SK-N-SH treated with all-trans-retinoic acid at 6 μM for 48 hours (cell line): ENCODE results near the gene PTTG1.

ENCODE experiments used
- ARNTL ChIP-seq: fragments of 450-650 bp; formaldehyde crosslinking; IDR thresholded peaks from 2 replicates; pipeline ENCODE4 v1.5.0; 2020; ENCODE audit warnings: low read depth, mild to moderate bottlenecking, moderate library complexity, borderline replicate concordance
- ESRRG ChIP-seq: fragments of 250-450 bp; sonication (Bioruptor Pico); IDR thresholded peaks from 2 replicates; pipeline ENCODE4 v1.6.1; 2021; ENCODE audit warnings: mild to moderate bottlenecking
- RARB ChIP-seq: fragments of 250-450 bp; sonication (Bioruptor Pico); IDR thresholded peaks from 2 replicates; pipeline ENCODE4 v1.8.0; 2021; ENCODE audit warnings: mild to moderate bottlenecking, moderate library complexity
- TCF4 ChIP-seq: fragments of 250-450 bp; sonication (Bioruptor Pico); IDR thresholded peaks from 2 replicates; pipeline ENCODE4 v1.8.0; 2021; ENCODE audit warnings: mild to moderate bottlenecking, moderate library complexity, borderline replicate concordance
- ZFP3 ChIP-seq: fragments of 250-450 bp; sonication (Bioruptor Pico); IDR thresholded peaks from 2 replicates; pipeline ENCODE4 v1.5.0; 2020; ENCODE audit warnings: mild to moderate bottlenecking, moderate library complexity
- ZNF70 ChIP-seq: fragments of 450-650 bp; formaldehyde crosslinking; IDR thresholded peaks from 2 replicates; pipeline ENCODE4 v1.5.0; 2020; ENCODE audit warnings: mild to moderate bottlenecking, moderate library complexity
- ZNF8 ChIP-seq: fragments of 450-650 bp; formaldehyde crosslinking; IDR thresholded peaks from 2 replicates; pipeline ENCODE4 v1.5.0; 2020; ENCODE audit warnings: mild to moderate bottlenecking, moderate library complexity
- TF ChIP-seq, protein P1 (sequence below): fragments of 250-450 bp; sonication (Bioruptor Pico); IDR thresholded peaks from 2 replicates; pipeline ENCODE4 v1.5.1; 2021; ENCODE audit warnings: mild to moderate bottlenecking, moderate library complexity
- TF ChIP-seq, protein P2 (sequence below): fragments of 250-450 bp; sonication (Bioruptor Pico); IDR thresholded peaks from 2 replicates; pipeline ENCODE4 v1.8.0; 2020; ENCODE audit warnings: mild to moderate bottlenecking, moderate library complexity, borderline replicate concordance
- TF ChIP-seq, protein P3 (sequence below): fragments of 250-450 bp; sonication (Bioruptor Pico); IDR thresholded peaks from 2 replicates; pipeline ENCODE4 v1.5.0; 2020; ENCODE audit warnings: mild to moderate bottlenecking, moderate library complexity
- TF ChIP-seq, protein P4 (sequence below): fragments of 250-450 bp; sonication (Bioruptor Pico); IDR thresholded peaks from 2 replicates; pipeline ENCODE4 v1.5.1; 2020; ENCODE audit warnings: low read depth, mild to moderate bottlenecking, moderate library complexity

DNA sequence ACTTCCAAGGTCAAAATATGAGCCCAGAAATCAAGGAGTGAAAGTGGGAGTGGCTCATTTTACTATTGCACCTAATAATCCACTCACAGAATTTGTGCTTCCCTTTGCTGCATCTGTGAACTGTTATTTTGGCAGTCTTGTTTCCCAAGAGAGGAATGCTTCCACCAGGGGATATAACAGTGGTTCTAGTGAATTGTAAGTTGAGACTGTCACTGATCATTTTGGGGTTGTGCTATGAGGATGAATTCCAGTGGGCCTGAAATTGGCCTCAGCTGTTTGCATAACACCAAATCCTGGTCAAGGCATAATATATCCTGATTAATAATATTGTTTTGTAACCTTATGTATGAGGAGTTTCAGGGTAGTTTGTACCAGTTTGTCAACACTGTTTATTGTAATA is 36.2 kb upstream of the PTTG1 start:
- TF ChIP-seq, protein P1, sequence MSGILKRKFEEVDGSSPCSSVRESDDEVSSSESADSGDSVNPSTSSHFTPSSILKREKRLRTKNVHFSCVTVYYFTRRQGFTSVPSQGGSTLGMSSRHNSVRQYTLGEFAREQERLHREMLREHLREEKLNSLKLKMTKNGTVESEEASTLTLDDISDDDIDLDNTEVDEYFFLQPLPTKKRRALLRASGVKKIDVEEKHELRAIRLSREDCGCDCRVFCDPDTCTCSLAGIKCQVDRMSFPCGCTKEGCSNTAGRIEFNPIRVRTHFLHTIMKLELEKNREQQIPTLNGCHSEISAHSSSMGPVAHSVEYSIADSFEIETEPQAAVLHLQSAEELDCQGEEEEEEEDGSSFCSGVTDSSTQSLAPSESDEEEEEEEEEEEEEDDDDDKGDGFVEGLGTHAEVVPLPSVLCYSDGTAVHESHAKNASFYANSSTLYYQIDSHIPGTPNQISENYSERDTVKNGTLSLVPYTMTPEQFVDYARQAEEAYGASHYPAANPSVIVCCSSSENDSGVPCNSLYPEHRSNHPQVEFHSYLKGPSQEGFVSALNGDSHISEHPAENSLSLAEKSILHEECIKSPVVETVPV (CRISPR knock-in tag), result no peak
- TF ChIP-seq TCF4 (CRISPR knock-in tag) (no peak), RARB (CRISPR knock-in tag) (no peak), ZFP3 (CRISPR knock-in tag) (no peak), ZNF70 (CRISPR knock-in tag) (no peak), ZNF8 (no peak), ESRRG (CRISPR knock-in tag) (no peak), ARNTL (no peak)
- TF ChIP-seq, protein P2, sequence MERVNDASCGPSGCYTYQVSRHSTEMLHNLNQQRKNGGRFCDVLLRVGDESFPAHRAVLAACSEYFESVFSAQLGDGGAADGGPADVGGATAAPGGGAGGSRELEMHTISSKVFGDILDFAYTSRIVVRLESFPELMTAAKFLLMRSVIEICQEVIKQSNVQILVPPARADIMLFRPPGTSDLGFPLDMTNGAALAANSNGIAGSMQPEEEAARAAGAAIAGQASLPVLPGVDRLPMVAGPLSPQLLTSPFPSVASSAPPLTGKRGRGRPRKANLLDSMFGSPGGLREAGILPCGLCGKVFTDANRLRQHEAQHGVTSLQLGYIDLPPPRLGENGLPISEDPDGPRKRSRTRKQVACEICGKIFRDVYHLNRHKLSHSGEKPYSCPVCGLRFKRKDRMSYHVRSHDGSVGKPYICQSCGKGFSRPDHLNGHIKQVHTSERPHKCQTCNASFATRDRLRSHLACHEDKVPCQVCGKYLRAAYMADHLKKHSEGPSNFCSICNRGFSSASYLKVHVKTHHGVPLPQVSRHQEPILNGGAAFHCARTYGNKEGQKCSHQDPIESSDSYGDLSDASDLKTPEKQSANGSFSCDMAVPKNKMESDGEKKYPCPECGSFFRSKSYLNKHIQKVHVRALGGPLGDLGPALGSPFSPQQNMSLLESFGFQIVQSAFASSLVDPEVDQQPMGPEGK, result no peak
- TF ChIP-seq, protein P3, sequence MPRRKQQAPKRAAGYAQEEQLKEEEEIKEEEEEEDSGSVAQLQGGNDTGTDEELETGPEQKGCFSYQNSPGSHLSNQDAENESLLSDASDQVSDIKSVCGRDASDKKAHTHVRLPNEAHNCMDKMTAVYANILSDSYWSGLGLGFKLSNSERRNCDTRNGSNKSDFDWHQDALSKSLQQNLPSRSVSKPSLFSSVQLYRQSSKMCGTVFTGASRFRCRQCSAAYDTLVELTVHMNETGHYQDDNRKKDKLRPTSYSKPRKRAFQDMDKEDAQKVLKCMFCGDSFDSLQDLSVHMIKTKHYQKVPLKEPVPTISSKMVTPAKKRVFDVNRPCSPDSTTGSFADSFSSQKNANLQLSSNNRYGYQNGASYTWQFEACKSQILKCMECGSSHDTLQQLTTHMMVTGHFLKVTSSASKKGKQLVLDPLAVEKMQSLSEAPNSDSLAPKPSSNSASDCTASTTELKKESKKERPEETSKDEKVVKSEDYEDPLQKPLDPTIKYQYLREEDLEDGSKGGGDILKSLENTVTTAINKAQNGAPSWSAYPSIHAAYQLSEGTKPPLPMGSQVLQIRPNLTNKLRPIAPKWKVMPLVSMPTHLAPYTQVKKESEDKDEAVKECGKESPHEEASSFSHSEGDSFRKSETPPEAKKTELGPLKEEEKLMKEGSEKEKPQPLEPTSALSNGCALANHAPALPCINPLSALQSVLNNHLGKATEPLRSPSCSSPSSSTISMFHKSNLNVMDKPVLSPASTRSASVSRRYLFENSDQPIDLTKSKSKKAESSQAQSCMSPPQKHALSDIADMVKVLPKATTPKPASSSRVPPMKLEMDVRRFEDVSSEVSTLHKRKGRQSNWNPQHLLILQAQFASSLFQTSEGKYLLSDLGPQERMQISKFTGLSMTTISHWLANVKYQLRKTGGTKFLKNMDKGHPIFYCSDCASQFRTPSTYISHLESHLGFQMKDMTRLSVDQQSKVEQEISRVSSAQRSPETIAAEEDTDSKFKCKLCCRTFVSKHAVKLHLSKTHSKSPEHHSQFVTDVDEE (CRISPR knock-in tag), result no peak
- TF ChIP-seq, protein P4, sequence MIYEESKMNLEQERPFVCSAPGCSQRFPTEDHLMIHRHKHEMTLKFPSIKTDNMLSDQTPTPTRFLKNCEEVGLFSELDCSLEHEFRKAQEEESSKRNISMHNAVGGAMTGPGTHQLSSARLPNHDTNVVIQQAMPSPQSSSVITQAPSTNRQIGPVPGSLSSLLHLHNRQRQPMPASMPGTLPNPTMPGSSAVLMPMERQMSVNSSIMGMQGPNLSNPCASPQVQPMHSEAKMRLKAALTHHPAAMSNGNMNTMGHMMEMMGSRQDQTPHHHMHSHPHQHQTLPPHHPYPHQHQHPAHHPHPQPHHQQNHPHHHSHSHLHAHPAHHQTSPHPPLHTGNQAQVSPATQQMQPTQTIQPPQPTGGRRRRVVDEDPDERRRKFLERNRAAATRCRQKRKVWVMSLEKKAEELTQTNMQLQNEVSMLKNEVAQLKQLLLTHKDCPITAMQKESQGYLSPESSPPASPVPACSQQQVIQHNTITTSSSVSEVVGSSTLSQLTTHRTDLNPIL (CRISPR knock-in tag), result no peak
